DMS153 (cell line): ENCODE measurements around the gene CEACAM21.
"Not testable (repeated sequence)": the region's sequence is repeated elsewhere in the genome, so short reads cannot be mapped to it uniquely, and the experiment has no call there.

ENCODE experiments used
- DNase-seq: peaks from one replicate; lab custom pipeline; 2025; lab: John Stamatoyannopoulos, UW

The CEACAM21 gene

DNA sequence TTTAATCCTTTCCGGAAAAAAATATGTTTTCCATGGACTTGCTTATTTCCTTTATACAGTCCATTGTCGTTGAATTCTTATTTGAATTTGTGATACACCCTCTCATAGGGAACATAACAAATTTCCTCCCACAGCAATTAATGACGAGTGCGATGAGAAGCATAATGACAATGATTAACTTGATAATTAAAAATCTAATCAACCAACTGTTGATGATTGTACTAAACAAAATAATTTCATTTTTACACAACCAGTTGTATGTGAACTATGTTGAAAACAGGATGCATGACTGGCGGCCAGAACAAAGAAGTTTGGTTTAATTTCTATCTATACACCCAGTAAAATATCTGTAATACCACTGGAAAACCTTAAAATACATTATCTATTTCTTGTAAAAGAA lies 26.1 kb upstream of the CEACAM21 start:
- DNase-seq = no peak

DNA sequence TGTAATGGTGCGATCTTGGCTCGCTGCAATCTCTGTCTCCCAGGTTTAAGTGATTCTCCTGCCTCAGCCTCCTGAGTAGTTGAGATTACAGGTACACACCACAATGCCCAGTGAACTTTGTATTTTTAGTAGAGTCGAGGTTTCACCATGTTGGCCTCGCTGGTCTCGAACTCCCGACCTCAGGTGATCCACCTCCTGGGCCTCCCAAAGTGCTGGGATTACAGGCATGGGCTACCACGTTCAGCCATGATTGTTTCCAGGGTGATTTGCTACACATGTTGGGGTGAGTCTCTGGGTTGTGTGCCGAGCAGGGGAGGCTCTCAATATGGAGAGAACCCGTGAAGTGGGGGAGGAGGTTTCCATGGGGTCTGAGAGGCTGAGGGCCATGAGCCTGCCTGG lies 24.8 kb upstream of the CEACAM21 start:
- no peak for DNase-seq

DNA sequence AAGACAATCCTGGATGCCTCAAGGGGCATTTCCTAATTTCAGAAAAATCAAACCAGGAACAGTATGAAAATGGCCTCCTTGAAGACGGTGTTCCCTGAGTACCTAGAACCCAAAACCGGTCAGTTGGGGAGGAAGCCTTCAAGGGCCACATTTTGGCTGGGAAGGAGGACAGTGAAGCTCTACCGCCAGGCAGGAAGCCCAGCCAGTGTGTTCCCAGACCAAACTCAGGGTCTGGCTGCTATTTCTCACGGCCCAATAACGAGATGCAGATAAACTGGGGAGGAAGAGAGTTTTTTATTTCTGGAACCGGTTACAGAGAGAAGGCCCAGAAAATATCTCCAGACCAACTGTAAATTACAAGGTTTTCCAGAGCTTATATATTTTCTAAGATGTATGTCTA lies 24.3 kb upstream of the CEACAM21 start:
- DNase-seq = no peak

DNA sequence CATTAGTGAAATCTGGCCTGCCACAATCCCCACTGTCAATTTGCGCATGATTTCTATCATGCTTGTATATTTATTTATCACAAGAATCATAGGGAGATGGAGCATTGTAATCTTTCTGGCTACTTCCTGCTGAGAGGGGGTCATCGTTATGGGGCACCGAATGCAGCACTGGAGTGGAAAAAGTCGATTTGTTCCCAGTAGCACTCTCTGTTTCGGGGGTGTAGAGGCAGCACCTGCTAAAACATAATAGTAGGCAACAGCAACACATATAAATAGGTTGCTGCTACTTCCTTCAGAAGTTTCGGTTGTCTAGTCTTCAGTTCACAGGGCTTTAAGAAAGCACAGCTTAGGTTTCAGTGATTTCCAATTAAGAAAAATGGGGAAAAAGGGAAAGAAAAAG lies 23.4 kb upstream of the CEACAM21 start:
- DNase-seq = no peak

DNA sequence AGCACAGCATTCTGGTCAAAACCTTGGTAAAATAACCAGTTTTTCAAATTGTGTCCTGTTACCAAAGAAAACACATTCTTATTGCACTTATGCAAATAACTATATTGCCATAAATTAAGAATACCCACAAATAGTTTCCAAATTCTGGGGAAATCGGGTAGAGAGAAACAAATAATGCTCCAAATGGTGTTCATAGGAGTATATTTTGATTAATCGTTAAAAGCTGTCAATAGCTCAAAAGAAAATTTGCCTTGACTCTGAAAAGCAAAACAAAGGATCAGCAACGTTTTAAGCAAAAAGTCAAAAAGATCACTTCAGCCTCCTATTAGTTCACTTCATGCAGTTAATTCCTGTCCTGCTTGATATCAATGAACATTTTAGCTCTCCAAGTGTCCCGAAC lies 22.2 kb upstream of the CEACAM21 start:
- DNase-seq = no peak

DNA sequence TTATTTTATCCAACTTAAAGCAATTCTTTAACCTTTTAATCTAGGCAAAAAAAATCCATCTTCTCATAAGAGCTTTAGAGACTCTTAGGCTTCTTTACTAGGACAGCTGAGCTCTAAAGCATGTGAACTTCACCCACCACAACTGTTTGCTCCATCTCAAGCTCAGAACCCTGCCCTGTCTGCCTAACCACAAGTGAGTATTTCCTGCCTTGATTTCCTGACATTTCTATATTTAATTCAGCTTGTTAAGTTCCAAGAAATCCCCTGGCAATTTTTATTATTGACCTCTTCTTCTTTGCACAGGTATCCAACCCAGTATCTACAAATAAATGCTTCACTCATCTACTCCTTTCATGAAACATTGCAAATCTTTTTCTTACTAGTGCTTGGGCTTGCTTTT lies 21.1 kb upstream of the CEACAM21 start:
- DNase-seq = no peak

DNA sequence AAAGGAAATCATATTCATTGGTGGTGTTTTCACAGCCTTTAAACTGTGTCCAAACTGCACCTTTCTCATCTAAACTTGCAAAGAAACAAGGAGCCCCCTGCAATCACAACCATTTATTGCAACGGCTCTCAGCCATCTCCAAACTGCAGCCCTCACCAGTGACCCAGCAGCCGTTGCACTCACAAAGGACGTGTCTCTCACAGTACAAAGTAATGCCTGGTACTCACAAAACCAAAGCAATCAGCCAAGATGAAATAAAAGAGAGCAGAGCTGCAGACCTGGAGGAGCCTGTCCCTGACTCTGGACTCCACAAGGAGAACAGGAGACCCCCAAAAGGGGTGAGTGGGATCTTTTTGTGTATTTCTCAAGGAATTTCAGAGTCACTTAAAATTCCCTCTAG lies 20.2 kb upstream of the CEACAM21 start:
- DNase-seq = no peak

DNA sequence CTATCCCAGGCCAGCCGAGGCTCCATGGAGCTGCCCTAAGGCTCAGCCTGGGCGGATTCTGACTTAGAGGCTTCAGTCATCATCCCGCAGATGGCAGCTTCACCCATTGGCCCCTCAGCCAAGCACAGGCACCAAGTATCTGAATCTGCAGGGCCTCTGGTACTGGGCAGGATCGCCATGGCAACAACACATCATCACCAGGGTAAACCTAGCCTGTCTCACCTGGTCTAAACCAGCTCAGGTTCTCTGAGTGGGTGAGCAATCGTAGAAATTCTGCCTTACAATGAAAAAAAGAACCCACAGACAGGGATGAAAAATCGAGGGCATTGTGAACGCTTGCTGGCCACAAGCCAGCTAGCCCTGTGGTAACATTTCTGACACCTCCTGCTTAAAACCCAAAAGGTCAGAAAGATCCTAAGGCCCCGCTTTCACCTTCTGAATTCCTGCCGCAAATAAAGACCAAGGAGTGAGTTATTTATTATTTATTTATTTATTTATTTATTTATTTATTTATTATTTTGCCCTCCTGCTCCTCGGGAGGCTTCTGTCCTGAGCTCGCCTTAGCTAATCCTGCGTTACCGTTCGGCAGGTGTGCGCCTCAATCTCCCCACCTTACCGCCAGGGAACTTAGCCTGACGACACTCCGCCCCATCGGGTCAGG lies 12.0 kb upstream of the CEACAM21 start:
- peak; percentile 15 for DNase-seq

DNA sequence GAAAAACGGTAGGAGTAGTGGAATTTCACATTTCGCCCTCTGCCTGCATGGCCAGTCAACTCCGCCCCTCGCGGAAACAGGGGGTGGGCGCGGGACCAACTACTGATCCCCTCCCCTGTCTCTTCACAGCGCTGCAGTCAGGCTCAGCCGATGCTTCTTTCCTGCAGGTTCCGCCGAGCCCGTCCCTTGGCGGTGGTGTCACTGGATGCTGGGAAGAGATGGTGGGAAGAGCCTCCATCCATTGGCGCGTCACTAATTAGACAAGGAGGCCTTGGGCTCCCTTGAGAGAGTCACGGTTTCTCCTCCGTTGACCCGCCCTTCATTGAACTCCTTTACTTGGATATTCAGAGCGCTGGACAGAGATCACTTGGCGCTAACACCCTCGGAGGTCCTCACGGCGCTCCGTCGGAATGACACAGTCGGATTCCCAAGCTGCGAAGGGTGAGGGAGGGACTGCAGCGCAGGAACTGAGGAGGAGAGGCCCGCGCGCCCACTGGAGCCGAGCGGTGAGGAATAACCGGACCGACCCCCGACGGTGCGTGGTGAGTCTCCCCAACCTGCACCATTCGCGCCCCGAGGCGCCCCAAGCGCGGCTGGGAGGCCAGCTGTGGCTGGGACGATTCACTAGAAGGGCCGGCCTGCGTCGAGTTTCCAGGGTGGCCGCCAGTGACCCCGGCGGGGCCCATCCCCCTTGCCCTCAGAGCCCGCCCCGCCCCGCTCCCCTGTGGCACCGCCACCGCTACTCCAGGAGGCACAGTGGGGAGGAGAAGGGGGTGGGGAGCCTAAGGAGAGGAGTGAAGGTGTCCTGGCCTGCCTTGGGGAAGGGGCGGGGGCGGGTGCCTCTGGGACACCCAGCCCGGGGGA lies 11.2 kb upstream of the CEACAM21 start:
- DNase-seq = no peak

DNA sequence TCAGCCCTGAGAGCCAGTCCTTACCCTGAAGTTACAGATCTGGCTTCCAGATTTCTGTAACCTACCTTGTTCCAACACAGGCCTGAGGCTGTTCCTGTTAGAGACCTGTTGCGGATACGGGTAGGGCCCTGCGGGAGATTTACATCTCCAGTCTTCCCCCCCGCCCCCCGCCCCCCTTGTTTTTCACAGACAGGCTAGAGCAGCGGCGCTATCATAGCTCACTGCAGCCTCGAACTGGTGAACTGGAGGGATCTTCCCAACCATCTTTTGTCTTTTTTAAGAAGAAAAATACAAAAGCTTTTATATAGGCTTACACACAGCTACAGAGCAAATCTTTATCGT lies 10.6 kb upstream of the CEACAM21 start:
- DNase-seq = no peak

DNA sequence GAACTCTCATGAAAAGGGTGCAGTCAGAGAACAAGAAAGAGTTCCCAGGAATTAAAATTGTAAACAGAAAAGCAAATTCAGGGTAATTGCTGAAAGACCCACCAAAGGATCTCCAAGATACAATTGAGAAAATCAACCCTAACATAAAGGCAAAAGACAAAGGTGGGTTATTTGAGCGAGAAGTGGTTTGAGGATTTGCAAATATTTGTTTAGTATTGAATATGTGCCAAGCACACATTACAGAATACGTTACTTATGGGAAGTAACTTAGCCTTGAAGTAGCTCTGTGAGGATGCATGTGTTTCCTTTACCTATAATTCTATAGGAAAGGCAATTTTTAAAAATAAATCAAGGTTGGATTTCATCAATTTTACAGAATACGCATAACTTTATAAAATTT lies 10.0 kb upstream of the CEACAM21 start:
- peak; percentile 41 for DNase-seq

DNA sequence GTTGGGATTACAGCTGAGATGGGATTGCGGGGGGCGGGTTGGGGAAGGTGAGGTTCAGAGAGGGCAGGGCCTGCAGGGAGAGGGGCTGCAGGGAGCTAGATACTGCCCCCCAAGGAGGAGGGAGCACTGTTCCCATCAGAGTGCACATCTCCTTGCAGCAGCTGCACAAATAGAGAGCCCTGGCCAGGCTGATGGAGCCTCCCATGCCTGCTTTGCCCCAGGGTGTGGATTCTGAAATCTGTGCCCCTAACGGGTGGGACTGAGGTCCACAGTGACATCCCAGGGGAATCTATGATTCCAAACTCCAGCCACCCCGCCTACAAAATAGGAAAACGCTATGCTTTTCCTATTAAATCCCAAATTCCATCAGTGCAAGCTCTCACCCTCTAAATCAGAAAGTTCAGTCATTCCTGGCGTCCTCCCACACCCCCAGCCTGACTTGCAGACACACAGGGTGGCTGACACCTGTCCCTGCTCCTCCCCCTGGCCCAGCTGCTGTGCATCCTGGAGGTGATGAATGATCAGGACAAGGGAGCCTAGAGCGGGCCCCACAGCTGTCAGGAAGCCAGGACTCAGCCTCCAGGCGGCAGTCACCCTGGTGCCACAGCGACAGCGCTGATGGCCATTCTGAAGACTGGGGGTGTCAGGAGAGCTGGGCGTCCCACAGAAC lies 6.3 kb upstream of the CEACAM21 start:
- DNase-seq = no peak

DNA sequence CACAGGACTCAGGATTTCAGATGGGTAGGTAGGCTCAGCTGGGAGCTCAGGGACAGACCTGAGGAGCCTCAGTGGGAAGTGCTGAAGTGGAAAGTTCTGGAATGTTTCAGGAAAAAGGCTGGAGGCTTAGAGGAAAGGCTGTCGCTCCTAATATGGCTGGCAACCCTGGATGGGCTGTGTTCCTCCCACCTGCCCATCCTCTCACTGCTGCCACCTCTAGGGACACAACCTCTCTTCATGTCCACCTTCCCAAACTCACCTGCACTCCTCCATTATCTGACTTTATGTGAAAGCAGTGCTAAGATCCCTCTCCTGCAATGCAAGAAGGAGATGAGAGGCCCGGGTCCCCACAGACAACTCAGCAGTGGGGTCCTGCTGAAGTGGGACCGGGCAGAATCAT lies 5.8 kb upstream of the CEACAM21 start:
- no peak for DNase-seq

DNA sequence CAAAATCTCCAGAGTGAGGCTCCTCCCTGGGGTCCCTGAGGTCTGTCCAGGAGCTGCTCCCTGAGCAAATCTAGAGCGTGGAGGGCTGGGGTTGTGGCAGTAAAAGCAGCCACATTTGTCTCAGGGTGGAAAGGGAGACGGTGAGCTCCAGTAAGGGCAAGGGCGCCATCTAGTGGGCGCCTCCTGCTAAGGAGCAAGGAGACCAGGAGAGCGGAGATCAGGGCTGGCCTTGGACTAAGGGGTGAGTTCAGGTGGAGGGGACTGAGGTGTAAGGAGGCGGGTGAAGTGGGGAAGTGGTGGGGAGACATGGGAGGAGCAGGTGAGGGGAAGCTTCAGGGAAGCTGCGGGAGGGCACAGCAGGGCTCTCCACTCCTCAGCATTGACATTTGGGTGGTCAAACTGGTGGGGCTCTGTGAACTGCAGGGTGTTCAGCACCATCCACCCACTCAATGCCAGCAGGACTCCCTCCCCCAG lies 5.3 kb upstream of the CEACAM21 start:
- peak; percentile 29 for DNase-seq

DNA sequence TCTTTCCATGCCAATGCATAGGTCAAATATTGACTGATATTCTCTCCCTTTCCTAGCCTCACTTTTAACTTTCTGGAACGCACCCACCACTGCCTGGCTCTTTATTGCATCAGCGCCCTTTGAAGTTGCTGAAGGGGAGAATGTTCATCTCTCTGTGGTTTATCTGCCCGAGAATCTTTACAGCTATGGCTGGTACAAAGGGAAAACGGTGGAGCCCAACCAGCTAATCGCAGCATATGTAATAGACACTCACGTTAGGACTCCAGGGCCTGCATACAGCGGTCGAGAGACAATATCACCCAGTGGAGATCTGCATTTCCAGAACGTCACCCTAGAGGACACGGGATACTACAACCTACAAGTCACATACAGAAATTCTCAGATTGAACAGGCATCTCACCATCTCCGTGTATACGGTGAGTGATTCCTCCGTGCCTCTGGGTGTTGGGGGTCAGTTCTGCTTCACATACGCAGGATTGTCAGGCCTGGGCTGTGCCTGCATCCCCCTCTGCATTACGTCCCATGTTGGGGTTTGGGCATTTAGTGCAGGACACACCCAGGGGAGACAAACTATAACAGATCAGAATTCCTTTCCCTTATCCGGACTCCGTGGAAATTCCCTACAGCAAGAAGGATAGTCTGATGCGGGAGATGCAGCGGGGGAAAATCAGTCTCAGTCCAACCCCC lies 1.3 kb downstream of the CEACAM21 start:
- DNase-seq = no peak

DNA sequence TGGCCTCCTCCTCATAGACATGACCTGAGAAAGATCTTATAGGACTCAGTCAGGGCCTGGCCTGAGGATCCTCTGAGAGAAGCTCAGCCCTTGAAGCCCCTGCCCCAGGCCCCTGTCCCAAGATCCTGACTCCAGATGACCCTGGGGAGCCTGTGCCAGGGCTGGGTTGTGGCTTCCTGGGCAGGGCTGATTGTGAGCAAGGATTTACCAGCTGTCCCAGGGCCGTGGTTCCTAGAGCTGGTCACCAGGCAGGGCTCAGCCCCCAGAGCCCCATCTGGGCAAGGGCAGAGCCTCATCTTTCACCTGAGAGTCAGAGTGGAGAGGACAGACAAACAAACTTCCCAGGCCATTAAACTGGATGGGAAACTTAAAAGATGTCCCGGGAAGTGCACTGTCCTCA lies 1.9 kb downstream of the CEACAM21 start:
- no peak for DNase-seq

DNA sequence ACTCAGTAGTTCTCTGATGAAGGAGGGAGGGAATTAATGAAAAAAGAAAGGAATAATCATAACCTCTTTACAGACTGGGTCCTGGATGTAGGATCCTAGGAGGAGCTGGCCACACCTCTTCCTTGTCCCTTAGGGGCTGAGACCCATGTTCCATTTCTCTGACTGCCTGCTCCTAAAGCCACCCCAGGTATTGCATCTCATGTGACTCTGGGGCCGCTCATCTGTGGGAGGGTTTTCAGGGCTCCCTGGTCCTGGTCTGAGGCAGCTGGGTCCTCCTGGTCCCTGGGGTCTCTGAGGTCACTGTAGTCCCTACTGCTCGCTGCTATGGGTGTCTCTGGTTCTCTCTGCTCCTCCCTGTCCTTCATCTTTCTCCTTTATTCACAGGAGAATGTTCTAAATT lies 2.9 kb downstream of the CEACAM21 start:
- DNase-seq = no peak

DNA sequence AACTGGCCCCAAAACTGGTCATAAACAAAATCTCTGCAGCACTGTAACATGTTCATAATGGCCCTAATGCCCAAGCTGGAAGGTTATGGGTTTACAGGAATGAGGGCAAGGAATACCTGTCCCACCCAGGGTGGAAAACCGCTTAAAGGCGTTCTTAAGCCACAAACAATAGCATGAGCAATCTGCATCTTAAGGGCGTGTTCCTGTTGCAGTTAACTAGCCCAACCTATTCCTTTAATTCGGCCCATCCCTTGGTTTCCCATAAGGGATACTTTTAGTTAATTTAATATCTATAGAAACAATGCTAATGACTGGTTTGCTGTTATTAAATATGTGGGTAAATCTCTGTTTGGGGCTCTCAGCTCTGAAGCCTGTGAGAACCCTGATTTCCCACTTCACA lies 5.1 kb downstream of the CEACAM21 start:
- DNase-seq = not testable (repeated sequence)

DNA sequence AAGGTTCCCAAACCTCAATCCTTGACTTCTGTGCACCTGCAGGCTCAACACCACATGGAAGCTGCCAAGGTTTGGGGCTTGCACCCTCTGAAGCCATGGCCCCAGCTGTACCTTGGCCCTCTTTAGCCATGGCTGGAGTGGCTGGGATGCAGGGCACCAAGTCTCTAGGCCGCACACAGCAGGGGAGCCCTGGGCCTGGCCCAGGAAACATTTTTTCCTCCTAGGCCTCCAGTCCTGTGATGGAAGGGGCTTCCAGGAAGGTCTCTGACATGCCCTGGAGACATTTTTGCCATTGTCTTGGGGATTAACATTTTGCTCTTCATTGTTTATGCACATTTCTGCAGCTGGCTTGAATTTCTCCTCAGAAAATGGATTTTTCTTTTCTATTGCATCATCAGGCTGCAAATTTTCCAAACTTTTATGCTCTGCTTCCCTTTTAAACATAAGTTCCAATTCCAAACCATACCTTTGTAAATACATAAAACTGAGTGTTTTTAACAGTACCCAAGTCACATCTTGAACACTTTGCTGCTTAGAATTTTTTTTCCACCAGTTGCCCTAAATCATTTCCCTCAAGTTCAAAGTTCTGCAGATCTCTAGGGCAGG lies 6.7 kb downstream of the CEACAM21 start:
- not testable (repeated sequence) for DNase-seq

DNA sequence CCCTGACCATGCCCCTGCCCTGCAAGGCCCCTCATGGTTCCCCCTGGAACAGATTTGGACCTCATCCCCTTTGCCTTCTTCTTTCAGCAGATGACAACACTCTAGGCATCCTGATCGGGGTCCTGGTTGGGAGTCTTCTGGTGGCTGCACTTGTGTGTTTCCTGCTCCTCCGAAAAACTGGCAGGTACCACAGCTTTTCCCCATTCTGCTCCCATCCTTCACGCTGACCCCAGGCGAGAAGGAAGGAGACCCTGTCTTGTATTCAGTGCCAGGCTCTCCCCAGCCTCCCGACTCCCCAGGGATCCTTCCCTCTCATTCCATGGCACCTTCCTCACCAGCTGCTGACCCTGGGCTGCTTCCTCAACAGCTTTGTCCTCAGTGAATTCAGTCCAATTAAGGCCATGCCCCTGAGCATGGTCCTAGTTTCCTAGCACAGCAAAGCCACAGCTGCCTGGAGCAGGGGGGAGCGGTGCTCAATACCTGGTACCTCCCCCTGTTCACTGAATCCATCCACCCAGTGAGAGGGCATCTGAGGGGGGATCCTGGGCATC lies 8.4 kb downstream of the CEACAM21 start:
- DNase-seq = no peak

DNA sequence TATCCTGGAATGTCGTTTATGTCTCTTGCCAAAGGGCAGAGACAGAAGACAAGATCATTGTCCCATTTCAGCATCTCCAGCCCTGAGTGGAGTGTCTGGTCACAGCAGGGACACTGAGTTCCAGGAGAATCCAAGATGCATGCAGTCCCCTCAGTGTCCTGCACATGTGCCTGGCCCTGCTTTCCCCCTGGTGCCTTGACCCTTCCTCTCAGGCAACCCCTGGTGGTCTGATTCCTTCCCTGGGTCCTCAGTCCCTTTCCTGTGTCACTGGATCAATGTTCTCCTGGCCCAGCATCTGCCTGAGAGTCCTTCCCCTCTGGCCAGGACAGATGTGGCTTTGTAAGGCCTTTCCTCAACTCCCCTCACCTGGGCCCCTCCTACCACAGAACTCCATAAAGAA lies 9.0 kb downstream of the CEACAM21 start:
- DNase-seq = no peak

DNA sequence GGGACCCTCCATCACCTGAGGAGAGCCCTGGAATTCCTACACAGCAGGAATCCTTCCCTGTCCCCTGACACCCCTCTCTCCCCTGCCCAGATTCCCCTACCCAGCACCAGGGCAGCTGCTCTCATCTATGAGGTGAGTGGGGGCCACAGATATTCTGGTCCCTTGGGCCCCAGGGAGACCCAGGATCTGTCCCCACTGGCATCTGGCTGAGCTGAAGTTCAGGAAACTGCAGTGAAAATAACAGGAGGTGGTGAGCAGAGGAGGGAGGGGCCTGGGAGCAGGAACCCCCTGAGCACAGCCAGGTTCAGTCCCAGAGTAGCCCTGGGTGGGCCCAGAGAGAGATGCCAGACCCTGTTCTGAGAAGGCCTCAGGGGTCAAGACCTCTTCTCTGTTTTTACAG lies 10.1 kb downstream of the CEACAM21 start:
- no peak for DNase-seq
